Right kidney (tissue), 1 donor: ENCODE measurements around the gene PSMA6.
"Not testable (repeated sequence)": the region's sequence is repeated elsewhere in the genome, so short reads cannot be mapped to it uniquely, and the experiment has no call there.

Source experiments
- DNase-seq: peaks from one replicate; pipeline ENCODE4 v3.0.0-alpha.2; 2016

Gene PSMA6

DNA sequence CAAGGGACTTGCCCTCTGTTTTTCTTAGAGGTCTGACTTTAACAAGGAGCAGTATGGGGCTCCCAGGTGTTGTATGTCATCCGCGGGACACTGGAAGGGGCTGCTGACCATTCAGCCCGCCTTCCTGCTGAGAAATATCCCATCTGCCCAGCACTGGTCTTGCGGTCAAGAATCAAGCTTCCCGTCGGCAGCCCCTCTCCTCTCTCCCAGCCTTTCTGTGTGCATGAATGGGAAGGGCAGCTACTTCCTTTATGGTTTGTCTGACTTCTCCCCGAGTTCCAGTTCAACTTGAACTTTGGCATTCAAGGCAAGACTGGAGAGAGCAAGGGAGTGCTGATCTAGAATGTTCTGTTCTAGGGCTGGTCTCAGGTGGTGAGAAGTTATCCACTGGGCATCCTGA lies 51.5 kb downstream of the PSMA6 start:
- no peak for DNase-seq

DNA sequence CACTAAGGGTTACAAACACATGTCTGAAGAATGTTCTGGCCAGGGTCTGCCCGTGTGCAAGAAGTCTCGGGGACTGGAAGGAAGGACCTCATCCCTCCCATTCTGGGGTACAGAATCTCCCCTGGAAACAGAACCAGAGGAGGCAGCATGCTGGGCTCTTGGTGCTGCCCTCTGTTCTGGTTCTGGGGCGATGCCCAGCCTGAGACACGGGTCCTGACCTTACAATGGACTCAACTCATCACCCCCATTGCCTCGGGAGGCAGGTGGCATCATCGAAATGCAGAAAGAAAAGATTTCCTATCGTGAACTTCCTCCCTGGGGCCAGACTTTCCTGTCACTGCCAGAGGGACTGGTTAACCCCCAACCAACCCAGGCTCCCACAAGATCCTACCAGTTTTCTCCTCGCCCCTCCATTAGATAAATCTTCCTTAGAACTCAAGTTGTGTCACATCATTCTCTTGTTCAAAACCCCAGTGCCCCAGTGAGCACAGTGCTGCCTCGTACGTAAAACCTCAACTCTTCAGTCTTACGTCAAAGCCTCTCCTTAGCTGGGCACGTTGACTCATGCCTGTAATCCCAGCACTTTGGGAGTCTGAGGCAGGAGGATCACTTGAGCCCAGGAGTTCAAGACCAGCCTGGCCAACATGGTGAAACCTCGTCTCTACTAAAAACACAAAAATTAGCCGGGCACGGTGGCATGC lies 52.1 kb downstream of the PSMA6 start:
- DNase-seq: no peak

DNA sequence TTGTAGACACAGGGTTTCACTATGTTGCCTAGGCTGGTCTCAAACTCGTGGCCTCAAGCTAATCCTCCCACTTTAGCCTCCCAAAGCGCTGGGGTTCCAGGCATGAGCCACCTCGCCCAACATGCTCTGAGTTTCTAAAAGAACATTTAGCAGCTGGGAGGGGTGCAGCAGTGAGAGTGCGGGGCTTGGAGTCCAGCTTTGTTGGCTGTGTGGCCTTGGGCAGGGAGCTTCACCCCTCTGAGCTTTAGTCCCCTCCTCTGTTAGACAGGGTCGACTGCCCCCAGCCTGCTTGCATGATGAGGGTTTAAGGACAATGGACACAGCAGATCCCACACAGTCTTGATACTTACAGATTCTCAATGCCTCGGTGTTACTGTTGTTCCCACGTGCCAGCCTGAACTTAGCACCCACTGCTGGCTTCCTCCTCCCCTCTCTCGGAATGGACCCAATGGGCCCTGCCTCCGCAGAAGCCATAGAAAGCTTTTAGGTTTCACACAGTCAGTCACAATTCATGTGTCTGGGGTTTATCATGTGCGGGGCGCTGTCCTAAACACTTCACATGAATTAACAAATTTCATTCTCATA lies 54.6 kb downstream of the PSMA6 start:
- no peak for DNase-seq

DNA sequence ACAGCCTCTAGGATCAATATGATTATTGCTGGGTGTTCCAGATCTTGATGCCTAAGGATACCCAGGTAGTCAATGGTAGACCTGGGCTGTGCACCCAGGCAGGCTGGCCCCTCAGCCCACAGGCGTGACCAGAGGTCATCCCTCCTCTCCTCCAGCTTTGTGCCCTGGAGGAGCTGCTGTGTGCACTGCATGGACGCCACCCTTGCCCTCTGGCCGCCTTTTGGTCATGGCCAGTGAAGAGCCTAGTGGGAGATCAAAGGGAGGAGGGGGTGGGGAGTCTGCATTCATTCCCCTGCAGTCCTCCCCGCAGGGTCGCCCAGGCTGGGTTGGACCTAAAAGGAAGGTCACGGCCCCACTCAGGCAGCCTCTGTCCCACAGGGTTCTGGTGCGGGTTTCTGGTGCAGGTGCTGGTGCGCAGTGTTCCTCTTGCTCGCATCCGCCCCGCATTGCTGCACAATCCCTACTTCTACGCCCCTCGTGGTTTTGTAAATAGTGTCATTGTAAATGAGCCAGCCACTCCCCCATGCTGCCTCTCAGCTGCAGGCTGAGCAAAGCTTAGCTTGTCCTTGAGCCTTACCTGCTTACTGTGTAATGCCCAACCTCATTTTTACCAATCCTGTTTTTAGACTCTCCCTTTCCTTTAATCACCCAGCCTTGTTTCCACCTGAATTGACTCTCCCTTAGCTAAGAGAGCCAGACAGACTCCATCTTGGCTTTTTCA lies 55.3 kb downstream of the PSMA6 start:
- no peak for DNase-seq

DNA sequence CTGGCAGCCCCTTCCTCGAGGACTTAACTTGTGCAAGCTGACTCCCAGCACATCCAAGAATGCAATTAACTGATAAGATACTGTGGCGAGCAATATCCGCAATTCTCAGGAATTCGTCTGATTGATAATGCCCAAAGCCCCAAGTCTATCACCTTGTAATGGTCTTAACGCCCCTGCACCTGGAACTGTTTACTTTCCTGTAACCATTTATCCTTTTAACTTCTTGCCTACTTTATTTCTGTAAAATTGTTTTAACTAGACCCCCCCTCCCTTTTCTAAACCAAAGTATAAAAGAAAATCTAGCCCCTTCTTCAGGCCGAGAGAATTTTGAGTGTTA lies 55.8 kb downstream of the PSMA6 start:
- not testable (repeated sequence) for DNase-seq

DNA sequence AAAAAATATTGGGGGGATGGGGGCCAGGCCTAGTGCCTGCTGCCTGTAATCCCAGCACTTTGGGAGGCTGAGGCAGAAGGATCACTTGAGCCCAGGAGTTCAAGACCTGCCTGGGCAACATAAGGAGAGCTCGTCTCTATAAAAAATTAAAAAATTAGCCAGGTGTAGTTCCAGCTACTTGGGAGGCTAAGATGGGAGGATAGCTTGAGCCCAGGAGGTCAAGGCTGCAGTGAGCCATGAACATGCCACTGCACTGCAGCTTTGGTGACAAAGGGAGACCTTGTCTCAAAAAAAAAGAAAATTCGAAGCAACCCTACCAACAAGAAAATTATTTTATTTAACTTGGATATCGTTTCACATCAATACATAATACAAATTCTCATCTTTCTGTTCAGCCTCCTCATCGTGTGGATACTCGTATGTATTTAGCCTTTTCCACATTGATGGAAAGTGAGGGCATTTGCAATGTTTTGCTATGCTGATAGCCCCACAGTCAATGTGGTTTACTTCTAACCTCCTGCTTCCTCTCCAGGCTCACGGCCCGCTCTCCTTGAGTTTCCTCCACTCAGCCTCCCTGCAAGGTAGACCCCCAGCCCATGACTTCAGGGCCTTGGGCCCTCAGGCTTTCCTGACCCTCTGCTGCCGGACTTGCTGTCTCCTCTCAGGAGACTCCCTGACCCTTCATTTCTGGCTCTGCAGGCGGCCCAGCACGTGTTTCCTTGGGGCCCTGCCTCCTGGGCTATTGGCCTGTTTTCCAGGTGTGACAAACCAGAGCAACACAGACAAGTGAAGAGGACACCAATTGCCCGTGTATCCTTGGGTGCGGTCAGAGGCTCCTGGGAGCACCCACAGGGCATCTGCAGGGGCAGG lies 57.5 kb downstream of the PSMA6 start:
- DNase-seq: no peak

DNA sequence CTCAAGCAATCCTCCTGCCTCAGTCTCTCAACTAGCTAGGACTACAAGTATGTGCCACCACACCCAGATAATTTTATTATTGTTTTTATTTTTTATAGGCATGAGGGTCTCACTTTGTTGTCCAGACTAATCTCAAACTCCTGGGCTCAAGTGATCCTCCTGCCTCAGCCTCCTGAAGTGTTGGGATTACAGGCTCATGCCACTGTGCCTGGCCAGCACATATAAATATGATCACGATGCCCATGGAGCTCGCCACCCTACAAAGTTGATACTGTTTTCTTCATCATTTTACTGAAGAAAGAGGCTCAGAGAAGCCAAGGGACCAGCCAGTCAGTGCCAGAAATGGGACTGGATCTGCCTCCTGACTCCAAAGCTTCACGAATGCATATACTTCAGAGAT lies 59.3 kb downstream of the PSMA6 start:
- DNase-seq: no peak

DNA sequence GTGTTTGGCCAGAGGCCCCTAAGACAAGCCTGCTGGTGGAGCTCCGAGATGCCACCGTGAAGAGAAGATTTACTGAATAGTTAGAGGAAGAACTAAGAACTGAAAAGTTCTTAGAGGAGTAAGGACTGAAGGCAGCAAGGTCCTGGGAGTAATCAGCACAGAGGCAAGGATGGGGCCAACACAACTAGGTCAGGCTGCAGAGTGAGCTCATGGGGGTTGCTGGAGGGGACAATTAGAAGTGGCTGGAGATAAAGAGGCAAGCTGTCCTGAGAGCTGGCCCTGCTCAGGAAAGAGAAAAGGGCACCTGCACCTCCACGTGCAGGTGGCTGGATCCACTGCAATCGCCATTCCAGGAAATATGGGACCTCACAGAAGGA lies 59.7 kb downstream of the PSMA6 start:
- no peak for DNase-seq

DNA sequence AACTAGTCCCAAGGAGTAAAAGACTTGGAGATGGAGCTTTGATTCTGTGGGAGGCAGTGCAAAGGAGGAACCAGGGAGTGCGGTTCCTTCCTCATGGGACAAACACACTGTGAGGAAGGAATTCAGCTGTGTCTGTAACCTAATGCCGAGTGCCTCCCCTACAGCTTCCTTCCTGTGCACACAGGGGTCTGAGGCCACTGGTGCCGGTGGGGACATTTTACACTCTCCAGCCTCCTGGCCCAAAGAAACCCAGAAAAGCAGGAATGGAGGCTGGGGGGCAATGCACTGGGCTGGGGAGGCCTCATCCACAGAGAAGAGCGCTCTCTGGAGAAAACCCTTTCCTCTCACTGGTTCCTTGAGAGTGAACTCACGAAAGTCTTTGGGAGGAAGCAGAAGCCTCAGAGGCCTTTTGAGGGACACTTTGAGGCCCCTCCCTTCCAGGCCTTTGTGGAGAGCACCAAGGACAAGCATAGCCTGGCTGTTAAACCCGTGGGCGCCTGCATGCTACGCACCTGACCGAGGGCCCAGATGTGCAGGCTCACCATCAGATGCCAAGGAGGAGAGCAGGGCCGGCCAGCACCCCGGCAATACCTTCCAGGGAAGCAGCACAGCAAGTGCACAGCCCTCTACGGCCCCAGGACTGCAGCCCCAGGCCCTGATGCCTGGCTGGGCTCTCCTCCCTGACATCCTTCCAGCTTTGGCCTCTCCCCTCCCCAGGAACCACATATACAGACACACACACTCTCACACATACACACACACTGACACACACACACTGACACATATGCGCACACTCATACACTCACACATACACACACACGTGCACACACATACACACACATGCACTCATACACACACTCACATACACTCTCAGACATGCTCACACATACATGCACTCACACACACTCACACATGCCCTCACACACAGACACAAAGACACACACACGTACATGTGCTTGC lies 60.4 kb downstream of the PSMA6 start:
- DNase-seq: peak; percentile 70

DNA sequence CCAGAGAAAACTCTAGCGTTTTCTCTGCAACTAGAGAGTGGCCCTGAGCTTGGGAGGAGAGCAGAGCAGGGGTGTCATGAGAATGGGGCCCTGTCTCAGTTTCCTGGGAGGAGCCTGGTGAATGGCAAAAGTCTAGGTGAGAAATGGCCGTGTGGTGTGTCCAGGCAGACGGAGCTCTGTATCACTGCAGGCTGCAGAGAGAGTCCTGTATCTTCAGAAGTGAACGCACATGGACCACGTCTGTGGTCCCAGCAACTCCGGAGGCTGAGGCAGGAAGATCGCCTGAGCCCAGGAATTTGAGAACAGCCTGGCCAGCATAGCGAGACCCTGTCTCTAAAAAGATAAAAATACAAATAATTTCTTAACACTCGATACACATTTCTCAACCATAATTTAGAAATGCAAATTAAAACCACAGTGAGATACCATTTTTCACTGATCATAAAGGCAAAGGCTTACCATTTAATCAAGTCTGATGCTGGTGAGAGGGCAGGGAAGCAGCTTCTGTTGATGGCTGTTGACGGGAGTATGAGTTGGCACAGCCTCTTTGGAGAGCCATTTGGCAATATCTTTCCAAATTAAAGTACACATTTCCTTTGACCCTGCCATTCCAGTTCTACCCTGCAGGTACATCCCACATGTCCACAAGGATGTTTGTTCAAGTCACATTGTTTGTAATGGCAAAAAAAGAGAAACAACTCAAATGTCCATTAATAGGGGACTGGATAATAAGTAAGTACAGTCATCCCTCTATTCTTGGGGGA lies 61.4 kb downstream of the PSMA6 start:
- no peak for DNase-seq

DNA sequence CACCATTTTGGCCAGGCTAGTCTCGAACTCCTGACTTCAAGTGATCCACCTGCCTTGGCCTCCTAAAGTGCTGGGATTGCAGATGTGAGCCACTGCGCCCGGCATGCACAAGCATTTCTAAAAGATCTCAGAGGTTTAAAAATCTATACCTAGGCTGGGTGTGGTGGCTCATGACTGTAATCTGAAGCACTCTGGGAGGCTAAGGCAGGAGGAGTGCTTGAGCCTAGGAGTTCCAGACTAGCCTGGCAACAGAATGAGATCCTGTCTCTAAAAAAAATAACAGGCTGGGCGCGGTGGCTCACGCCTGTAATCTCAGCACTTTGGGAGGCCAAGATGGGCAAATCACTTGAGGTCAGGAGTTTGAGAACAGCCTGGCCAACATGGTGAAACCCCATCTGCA lies 63.1 kb downstream of the PSMA6 start:
- DNase-seq: not testable (repeated sequence)

DNA sequence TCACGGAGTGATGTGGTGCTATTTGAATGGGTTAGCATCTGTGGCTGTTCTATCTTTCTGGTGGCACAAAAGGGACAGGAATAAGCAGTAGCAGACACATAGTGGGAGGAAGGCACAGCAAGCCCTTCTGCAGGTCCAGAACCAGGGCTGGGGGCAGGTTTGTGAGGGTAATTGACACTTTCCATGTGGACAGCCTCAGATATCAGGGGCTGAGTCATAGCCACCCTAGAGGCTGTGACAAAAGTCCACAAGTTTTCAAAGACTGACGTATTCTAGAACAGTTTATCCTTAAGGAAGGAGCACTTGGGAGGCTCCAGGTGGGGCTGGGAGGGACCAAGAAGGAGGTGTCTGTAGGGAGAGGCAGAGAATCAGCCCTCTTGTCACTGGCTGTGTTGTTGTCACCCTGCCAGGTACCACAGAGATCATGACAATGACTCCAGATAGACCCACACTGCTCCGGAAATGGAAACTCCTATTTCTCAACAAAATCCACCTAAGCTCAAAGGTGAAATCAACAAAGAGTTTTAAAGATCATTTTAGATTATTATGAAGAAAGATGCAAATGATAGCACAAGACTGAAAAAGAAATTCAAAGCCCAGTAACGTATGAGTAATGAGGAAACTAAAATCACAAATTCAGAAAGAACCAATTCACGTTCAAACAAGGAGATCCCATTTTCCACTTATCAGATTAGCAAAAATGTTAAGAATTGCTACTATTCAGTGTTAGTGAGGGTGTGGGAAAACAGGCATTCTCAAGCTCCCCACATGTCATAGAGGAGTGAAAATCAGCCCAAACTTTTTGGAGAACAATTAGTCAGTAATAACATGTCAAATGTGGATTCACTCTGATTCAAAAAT lies 64.0 kb downstream of the PSMA6 start:
- DNase-seq: no peak

DNA sequence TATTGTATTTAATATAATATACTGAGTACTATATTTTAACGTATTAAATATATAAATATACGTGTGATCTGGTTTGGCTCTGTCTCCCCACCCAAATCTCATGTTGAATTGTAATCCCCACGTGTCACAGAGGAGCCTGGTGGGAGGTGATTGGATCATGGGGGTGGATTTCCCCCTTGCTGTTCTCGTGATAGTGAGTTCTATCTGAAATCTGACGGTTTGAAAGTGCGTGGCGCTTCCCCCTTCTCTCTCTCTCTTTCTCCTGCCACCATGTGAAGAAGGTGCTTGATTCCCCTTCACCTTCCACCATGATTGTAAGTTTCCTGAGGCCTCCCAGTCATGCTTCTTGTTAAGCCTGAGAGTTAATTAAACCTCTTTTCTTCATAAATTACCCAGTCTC lies 67.5 kb downstream of the PSMA6 start:
- DNase-seq: not testable (repeated sequence)

DNA sequence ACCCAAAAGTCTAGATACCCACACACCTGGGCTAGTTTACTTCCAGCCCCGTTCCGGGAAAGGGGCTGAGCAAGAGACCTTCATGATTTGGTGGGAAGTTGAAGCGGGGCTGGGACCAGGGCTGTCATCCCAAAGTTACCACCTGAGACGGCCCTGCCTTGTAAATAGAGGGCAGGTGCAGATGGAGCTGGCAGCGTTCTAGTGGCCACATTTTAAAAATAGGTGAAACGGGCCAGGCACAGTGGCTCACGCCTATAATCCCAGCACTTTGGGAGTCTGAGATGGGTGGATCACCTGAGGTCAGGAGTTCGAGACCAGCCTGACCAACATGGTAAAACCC lies 68.9 kb downstream of the PSMA6 start:
- DNase-seq: no peak

DNA sequence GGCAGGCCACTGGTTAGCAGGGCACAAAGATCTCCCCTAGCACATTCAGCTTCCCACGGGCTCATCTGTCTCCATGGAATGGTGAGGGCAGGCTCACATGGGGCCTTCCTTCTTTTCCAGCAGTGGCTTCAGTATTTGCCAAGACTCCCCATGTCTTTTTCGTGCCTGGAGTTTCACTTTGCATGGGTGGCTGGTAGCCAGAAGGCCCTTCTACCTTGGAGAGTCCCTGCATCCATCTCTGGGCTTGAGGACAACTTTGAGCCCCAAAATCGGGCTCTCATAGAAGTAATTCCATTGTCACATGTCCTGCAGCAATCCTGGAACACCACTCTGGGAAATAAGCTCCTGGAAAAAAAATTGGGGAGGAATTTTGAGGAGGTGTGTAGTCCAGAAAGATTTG lies 70.3 kb downstream of the PSMA6 start:
- no peak for DNase-seq

DNA sequence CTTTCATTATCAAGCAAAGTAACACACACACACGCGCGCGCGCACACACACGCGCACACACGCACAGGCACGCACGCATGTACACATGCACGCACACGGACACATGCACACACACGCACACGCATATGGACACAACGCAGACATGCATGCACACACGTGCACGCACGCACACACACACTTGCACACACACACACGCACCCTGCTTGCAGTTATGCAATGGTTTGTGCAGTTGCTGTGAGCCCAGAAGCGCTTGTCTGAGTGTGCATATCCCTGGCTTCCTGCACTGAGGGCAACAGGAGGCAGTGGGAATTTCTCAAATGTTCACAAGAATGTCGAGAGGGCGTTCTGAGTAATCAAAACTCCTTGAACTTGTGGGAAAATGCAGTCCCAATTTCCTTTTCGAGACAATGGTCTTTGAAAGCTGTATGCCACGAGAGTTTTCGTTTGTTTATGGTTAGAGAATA lies 70.8 kb downstream of the PSMA6 start:
- DNase-seq: no peak

DNA sequence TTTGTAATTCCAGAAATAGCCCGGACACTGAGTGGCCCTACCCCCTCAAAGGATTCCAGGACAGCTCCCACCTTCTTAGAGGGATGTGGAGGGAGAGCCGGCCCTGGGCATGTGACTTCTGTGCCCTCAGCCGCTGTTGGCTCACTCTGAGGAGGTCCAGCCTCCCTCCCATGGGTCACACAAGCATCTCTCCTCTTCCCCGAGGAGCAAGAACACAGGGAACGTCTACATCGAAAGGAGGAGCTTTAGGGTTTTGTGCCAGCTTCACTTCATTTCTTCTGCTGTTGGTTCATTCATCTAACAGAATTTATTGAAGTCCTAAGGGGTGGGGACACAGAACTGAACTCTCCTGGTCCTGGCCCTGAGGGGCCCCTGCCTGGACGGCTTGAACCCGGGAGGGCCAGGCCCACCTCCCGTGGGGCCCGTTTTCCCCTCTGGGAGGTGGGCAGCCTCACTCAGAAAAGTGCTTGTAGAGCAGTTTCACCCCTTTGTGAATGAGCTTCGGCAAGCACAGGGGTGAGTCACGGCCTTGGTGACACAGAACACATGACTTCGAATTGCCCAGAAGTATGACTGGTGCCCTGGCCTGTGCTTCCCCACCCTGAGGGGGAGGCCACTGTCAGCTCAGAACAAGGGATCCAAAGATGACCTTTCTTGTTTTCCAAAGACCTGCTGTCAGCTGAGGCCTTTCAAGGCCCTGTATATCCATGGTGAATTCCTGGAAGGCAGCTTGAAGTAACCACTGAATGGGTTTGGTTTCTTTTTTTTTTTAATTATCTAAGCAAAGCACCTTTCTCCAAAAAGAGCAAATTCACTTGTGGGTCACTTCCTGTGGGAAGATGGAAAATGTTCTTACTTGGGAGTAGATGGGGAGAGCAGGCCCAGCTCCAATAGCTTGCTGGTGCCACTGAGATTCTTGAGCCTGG lies 73.2 kb downstream of the PSMA6 start:
- no peak for DNase-seq

DNA sequence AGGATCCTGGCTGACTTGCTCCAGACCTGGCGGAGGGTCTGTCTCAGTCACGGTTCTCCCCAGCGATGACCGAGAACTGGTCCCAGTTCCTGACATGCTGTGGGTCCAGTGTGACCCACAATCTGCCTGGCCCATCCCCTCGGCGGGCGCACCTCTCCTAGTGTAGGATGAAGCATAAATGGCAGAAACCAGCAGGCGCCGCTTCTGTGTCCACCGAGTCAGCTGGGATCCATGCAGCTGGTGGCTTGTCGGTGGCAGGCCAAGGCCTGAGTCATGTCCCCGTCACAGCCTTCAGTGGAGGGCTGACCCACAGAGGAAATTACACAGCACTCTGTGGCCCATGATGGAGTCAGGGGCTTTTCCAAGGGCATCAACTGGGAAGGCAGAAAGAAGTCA lies 73.9 kb downstream of the PSMA6 start:
- no peak for DNase-seq

DNA sequence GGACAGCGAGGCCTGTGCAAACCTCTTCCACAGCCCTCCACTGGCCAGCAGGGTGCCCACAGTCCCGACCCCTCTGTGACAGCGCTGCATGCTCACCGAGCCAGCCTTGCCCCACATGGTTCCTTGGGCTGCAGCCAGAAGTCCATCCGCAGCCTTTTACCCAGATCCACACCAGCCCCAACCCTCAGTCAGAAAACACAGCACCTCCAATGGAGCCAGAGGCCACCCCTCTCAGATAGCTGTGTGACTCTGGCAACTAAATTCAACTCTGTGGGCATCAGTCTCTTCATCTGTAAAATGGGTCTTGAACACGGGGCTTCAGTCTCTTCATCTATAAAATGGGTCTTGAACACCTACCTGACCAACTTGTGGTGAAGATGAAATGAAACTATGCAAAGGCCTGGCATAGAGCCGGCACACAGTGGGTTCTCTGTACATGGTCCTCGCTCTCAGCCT lies 74.4 kb downstream of the PSMA6 start:
- no peak for DNase-seq
